Heart left ventricle (tissue), 13 donors: ENCODE data around the gene IFT27.

Experiments used
- CTCF ChIP-seq, 12 donors: fragments of 200-600 bp; sonication (generic) in 4 of 12; IDR thresholded peaks; one replicate each; pipeline versions ENCODE4 v1.5.0 to v1.8.0; 2018 to 2022; ENCODE audit warnings: antibody characterized with exemption in 12 of 12, mild to moderate bottlenecking in 5 of 12
- POLR2A ChIP-seq, 2 donors: fragments of 450-650 bp; IDR thresholded peaks; one replicate each; pipeline ENCODE4 v1.6.1; 2017; ENCODE audit warnings: antibody characterized with exemption in 2 of 2, mild to moderate bottlenecking in 2 of 2, moderate library complexity in 2 of 2
- donor health status: ischemic (EF 13 %, LVEDD 7.1; RV severe dilation, severe dysfunction).
- donor health status: DM: no; HTN: yes; CAD: no.
- donor health status: DM: no; HTN: no; CAD: no.
- donor health status: ischemic (EF 25% LVEDD 6.9; RV normal size, moderate dysfunction).
- donor health status: ischemic (EF 25% LVEDD 5.7; RV mildly dilated, moderate dysfunction).
- donor health status: ischemic (EF 35%, LVEDD 5.7; RV mildly dilated, moderate dysfunction).
- donor health status: nonischemic (EF 11% LVEDD 7.7; RV severe dilation, severe dysfunction).
- donor health status: DM: yes; HTN: yes; CAD: no.
- donor health status: PGD.
- donor health status: ischemic (EF 29% LVEDD 5.4; RV normal size, mild dysfunction).
- donor health status: nonischemic (EF 23%, LVEDD 6.1; RV moderate dilation, normal function).

DNA sequence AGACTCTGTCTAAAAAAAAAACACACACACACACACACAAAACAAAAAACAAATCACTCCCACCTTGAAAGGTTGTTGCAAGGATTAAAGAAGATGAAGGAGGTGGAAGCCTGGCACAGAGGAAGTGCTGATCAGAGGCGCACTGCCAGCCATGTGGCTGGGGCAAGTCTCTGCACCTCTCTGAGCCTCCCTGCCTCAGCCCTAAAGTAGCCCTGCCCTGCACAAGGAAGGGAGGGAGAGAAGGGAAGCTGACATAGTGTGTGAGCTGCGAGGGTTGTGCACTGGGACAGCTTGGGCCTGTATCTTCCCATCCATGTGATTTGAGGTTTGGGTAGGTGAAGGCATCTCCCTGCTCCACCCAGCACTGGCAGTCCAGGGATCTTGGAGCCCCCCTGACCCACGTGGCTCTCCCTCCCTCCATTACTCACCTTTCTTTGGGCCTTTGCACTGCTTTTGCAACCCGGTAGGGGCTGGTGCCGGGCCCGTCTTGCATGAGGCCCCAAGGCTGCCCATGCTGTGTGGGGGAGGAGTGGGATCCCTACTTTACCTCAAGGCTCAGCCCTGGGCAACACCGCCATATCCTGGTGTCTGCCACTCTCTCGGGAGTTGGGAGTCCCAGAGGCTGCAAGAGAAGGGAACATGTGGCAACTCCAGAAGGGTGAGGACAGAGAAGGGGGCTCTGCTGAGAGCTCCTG, 30.5 kb downstream of the IFT27 start:
- no peak for TF ChIP-seq CTCF (IDR thresholded peaks at IDR 0.05)
- no peak for TF ChIP-seq POLR2A (IDR thresholded peaks at IDR 0.05)
